ENCODE results near the gene SYT6. TPM values are rescaled to one million over a fixed set of nuclear protein-coding genes. Genes with fewer than 3 reads are reported as not detected.

SYT6 gene
- total RNA-seq, 4 donors from 2014 or later: 0.14 to 0.64 TPM; not detected in 2

DNA sequence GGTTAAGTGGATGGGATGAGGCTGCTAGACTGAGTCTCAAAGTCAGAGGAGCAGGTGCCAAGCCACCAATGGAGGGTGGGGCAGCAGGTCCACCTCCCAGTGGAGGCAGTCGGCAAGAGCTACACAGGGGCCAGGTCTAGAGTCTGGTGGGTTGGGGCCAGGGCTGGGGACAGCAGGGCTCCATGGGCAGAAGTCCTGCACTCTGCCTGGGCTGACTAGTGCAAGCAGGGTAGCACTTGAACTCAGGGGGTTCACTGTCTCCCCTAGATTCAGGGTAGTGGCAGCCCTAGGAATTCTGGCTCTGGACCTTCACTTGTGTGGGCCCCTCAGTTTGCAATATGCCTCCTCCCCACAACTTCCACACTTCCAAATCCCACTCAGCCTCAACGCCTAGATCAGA lies 66.2 kb downstream of the SYT6 start:
- in situ Hi-C loops (cut with MboI; ENCODE audit: low pct_ligation_motif_present in 1 of 4, low pct_unique_long_range_greater_than_20kb in 1 of 4, low sequenced_read_pairs in 3 of 4) (no loop called here), intact Hi-C loops (cut with DNase I; ENCODE audit: low total_unique reads) (no loop called here)
- Histone ChIP-seq H3K36me3 (no peaks in the 10 kb centered on the region), H3K27me3 (no peaks in the 10 kb centered on the region), H3K4me1 (peaks cover 0 to 2% (median 0%) of the 10 kb centered on the region in 4 donors), H3K4me3 (no peak overlapping the region), H3K9me3 (no peaks in the 10 kb centered on the region), H3K27ac (no peak overlapping the region)
- DNase-seq: no peak
- no peak for TF ChIP-seq POLR2A (IDR thresholded peaks at IDR 0.05)
- TF ChIP-seq POLR2AphosphoS5 (IDR thresholded peaks at IDR 0.05): no peak
- TF ChIP-seq, protein P1, sequence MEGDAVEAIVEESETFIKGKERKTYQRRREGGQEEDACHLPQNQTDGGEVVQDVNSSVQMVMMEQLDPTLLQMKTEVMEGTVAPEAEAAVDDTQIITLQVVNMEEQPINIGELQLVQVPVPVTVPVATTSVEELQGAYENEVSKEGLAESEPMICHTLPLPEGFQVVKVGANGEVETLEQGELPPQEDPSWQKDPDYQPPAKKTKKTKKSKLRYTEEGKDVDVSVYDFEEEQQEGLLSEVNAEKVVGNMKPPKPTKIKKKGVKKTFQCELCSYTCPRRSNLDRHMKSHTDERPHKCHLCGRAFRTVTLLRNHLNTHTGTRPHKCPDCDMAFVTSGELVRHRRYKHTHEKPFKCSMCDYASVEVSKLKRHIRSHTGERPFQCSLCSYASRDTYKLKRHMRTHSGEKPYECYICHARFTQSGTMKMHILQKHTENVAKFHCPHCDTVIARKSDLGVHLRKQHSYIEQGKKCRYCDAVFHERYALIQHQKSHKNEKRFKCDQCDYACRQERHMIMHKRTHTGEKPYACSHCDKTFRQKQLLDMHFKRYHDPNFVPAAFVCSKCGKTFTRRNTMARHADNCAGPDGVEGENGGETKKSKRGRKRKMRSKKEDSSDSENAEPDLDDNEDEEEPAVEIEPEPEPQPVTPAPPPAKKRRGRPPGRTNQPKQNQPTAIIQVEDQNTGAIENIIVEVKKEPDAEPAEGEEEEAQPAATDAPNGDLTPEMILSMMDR (IDR thresholded peaks at IDR 0.05): no peak
- TF ChIP-seq EP300 (IDR thresholded peaks at IDR 0.05; ENCODE audit: low read depth): no peak
- WGBS, 2 donors (ENCODE audit: low coverage in 1 of 2): 89% methylated on average over 2 of the region's 2 CpGs; no CpG with 5 or more reads in 1 of the 2 donors

DNA sequence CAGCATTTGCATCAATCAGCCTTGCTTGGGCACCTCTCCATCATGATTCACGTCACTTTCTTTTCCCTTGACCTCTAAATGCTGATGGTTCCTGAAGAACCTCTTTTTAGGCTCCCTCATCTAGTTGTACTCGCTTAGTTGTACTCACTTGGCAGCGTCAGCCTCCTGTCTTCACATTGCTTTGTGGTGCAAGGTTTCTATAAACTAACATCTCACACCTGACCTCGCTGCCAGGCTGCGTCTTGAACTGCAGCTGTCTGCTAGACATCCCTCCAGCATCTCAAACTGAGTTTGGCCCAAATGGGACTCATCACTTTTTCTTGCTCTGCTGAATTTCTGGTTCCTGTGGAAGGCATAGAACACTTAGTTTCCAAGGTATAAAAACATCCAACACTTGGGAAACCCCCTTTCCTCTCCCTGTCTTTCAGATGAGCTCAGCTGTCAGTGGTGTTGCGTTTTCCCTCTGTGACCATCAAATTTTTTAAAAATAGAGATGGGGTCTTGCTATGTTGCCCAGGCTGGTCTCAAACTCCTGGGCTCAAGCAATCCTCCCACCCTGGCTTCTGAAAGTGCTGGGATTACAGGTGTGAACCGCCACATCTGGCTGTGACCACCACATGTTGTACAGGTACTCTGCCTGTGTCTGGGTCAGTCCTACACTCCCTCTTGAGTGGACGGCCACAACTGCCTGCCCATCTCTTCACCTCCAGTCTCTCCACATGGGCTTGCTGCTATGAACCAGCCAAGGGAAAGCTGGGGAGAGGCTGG lies 66.9 kb downstream of the SYT6 start:
- no peaks in the 10 kb centered on the region for H3K27me3 ChIP-seq
- H3K4me3 ChIP-seq: no peak overlapping the region
- intact Hi-C loops (cut with DNase I; ENCODE audit: low total_unique reads) (no loop called here), in situ Hi-C loops (cut with MboI; ENCODE audit: low pct_ligation_motif_present in 1 of 4, low pct_unique_long_range_greater_than_20kb in 1 of 4, low sequenced_read_pairs in 3 of 4) (no loop called here)
- H3K27ac ChIP-seq: no peak overlapping the region
- TF ChIP-seq POLR2AphosphoS5 (IDR thresholded peaks at IDR 0.05) (no peak), EP300 (IDR thresholded peaks at IDR 0.05; ENCODE audit: low read depth) (no peak), POLR2A (IDR thresholded peaks at IDR 0.05) (no peak)
- TF ChIP-seq, protein P1 (IDR thresholded peaks at IDR 0.05): no peak
- H3K9me3 ChIP-seq: no peaks in the 10 kb centered on the region
- no peaks in the 10 kb centered on the region for H3K36me3 ChIP-seq
- WGBS, 2 donors (ENCODE audit: low coverage in 1 of 2): 82 to 91% methylated on average over 6 to 8 of the region's 8 CpGs
- peaks cover 0 to 9% (median 0%) of the 10 kb centered on the region in 4 donors for H3K4me1 ChIP-seq
- DNase-seq: no peak

DNA sequence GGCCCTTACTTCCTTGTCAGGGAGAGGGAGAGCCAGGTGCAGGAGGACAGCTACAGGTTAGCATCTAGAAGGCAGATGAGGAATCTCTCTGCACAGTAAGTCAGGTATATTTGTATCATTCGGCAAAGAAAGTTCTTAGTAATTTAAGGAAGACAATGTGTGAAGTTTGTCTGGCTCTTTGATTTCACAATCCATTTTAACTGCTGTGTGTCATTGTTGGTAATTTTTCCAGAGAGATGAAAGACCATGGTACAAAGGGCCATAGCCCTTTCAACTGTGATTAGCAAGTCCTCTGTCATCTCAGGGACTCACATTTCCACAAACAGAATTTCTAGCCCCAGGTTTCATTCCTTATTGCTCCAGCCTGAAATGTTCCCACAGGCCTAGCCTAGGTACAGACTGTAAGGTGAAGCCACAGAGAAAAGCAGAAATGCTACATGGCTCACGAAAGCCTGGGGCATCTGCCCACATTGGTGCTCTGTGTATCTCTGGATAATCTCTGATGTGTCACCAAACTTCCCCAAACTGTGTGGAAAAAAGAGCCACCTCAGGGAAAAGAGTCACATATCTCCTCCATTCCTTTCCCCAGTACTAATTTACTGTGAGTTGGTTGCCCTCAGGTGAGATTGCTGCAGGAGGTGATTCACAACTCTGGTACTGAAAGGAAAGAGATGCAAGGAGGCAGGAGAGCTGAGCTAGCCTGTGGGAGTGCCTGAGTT lies 70.6 kb downstream of the SYT6 start:
- no peaks in the 10 kb centered on the region for H3K36me3 ChIP-seq
- H3K27ac ChIP-seq: no peak overlapping the region
- in situ Hi-C loops (cut with MboI; ENCODE audit: low pct_ligation_motif_present in 1 of 4, low pct_unique_long_range_greater_than_20kb in 1 of 4, low sequenced_read_pairs in 3 of 4) (no loop called here), intact Hi-C loops (cut with DNase I; ENCODE audit: low total_unique reads) (no loop called here)
- TF ChIP-seq POLR2A (IDR thresholded peaks at IDR 0.05): no peak
- no peak for TF ChIP-seq POLR2AphosphoS5 (IDR thresholded peaks at IDR 0.05)
- TF ChIP-seq, protein P1 (IDR thresholded peaks at IDR 0.05): no peak
- peaks cover 0 to 16% (median 0%) of the 10 kb centered on the region in 4 donors for H3K4me1 ChIP-seq
- H3K27me3 ChIP-seq: no peaks in the 10 kb centered on the region
- WGBS, 2 donors (ENCODE audit: low coverage in 1 of 2): 55 to 77% methylated on average over 1 to 2 of the region's 2 CpGs
- H3K4me3 ChIP-seq: no peak overlapping the region
- no peaks in the 10 kb centered on the region for H3K9me3 ChIP-seq
- DNase-seq: no peak

DNA sequence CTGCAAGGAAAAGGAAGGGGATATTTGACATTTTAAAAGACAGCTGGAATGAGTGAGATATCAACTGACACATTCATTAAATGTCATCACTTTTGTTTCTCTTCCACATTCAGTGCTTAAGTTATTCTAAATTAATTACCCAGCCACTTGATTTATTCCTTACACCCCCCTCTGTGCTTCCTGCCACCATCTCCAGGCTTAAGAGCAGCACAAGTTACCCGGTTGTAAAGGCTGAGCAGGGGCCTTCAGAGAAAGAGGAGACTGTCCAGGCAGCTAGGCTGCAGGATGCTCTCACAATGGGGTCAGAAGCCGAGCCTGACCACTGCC lies 71.4 kb downstream of the SYT6 start:
- in situ Hi-C loops (cut with MboI; ENCODE audit: low pct_ligation_motif_present in 1 of 4, low pct_unique_long_range_greater_than_20kb in 1 of 4, low sequenced_read_pairs in 3 of 4) (no loop called here), intact Hi-C loops (cut with DNase I; ENCODE audit: low total_unique reads) (no loop called here)
- no peaks in the 10 kb centered on the region for H3K36me3 ChIP-seq
- H3K9me3 ChIP-seq: no peaks in the 10 kb centered on the region
- H3K4me1 ChIP-seq: peaks cover 0 to 16% (median 0%) of the 10 kb centered on the region in 4 donors
- 49 to 52% methylated on average over 2 of the region's 2 CpGs for WGBS, 2 donors (ENCODE audit: low coverage in 1 of 2)
- no peak overlapping the region for H3K27ac ChIP-seq
- H3K4me3 ChIP-seq: no peak overlapping the region
- no peak for TF ChIP-seq POLR2A (IDR thresholded peaks at IDR 0.05)
- TF ChIP-seq POLR2AphosphoS5 (IDR thresholded peaks at IDR 0.05): no peak
- TF ChIP-seq, protein P1 (IDR thresholded peaks at IDR 0.05): no peak
- TF ChIP-seq EP300 (IDR thresholded peaks at IDR 0.05; ENCODE audit: low read depth): no peak
- no peak for DNase-seq
- no peaks in the 10 kb centered on the region for H3K27me3 ChIP-seq
